GM21526 (cell line): ENCODE measurements around the gene EIF4A3.

Experiments
- ATAC-seq: cut with Tn5 transposase; IDR thresholded peaks from one replicate; pipeline ENCODE4 v1.9.1; 2021; ENCODE audit warnings: moderate library complexity; ENCODE audit not compliant: unreplicated experiment, low FRiP score

The EIF4A3 gene

DNA sequence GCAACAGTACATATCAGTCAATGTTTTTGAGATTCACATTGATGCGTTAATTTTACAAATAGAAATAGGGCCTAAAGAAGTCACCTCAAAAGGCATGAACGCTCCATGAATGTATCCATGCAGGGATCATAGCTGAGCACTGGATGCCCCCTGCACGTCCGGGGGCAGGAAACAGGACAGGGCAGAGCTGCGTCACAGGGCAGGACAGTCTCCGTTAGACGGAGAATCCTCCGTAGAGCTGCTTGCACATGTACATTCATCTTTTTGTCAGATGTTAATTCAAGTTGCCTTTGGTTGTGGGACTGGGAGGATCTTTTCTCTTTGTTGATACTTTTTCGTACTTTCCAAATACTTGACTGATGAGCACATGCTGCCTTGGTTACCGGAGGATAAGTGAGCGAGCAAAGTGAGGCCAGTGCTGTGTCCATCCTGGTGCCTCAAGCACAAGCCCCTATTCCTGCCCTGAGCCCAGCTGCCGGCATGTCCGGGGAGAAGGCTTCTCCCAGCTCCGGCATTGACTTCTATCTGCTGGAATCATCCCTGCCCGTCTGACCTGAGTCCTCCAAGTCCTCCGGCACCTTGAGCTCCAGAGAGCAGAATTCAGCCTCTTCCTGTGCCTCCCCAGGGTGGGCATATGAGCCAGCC lies 30.5 kb downstream of the EIF4A3 start:
- ATAC-seq, result no peak

DNA sequence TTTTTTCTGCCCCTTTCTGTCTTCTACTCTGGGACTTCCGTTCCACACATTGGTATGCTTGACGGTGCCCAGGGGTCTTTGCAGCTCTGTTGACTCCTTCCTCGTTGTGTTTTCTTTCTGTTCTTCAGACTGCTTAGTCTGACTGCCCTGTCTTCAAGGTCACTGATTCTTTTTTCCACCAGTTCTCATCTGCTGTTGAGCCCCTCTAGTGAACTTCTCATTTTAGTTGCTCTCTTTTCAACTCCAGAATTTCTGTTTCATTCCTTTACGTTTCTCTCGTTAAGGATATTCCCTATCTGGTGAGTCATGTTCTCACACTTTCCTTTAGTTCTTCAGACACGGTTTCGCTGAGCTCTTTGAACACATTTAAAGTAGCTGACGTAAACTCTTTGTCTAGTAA lies 31.8 kb downstream of the EIF4A3 start:
- ATAC-seq, result no peak

DNA sequence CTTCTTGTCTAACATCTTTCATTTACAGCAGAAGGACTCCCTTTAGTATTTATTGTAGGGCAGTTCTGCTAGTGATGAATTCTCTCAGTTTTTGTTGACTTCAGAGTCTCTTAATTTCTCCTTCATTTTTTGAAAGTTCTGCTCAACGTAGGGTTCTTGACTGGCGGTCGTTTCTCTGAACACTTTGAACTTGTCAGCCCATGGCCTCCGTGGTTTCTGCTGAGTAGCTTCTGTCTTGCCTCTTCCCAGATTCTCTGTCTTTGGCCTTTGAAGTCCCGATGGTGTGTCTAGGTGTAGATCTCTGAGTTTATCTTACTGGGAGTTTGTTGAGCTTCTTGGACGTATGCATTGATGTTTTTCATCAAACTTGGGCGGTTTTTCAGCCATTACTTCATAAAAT lies 32.2 kb downstream of the EIF4A3 start:
- no peak for ATAC-seq

DNA sequence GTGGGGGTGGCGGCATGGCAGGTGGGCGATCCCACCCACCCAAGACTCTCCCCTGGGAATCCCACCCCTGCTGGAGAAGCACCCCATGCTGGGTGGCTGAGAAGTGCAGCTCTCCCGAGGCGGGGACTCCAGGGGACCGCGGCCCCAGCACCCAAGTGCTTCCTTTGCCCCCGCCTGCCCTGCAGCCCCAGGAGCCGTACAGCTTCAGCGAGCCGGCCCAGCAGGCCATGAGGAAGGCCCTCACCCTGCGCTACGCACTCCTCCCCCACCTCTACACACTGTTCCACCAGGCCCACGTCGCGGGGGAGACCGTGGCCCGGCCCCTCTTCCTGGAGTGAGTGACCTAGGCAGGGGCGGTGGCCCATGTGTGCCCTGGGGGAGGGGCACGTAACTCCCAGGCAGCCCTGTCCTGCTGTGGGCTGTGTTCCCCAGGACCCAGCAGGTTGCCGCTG lies 33.9 kb downstream of the EIF4A3 start:
- ATAC-seq, result no peak

DNA sequence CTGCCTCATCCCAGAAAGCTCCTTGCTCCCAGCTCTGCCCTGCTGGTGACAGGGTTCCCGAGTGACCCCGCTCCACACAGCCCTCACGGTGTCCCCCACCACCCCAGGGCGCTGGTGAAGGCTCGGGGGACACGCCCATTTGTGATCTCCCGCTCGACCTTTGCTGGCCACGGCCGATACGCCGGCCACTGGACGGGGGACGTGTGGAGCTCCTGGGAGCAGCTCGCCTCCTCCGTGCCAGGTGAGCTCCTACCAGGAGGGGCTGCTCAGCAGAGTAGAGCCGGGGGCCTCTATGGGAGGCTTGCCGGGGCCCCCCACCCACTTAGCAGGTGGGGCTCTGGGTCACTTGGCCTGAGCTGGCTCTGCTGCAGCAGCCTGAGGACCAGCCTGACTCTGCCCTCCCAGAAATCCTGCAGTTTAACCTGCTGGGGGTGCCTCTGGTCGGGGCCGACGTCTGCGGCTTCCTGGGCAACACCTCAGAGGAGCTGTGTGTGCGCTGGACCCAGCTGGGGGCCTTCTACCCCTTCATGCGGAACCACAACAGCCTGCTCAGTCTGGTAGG lies 34.4 kb downstream of the EIF4A3 start:
- ATAC-seq, result no peak

DNA sequence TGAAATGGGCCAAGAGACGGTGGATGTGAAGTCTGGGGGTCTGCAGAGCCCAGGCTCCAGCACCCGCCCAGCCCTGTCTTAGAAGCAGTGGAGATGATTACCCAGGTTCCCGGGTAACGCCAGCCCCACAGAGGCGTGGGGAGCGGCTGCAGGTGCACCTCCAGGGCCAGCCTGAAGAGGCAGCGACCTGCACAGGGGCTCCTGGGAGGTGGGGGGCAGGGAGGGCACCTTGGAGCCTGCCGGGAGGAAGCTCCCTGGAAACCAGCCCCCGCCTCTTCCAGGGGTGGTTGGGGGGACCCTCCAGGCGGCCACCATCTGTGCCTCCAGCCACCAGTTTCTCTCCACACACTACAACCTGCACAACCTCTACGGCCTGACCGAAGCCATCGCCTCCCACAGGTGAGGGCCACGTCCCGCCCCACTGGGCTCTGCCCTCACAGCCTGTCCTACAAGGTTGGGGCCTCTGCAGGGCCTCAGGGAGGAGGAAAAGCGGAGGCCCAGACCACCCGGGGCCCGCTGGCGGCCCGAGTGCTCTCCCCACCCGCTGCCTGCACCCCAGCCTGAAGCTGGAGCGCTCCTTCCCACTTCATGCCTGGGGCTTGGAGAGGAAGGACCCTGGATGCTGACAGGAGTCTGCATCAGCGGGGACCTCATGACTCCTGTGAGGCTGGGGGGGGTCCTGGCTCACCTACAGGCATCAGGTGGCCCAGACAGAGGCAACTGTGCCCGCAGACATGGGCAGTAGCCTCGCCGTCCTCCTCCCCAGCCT lies 35.0 kb downstream of the EIF4A3 start:
- ATAC-seq, result no peak

DNA sequence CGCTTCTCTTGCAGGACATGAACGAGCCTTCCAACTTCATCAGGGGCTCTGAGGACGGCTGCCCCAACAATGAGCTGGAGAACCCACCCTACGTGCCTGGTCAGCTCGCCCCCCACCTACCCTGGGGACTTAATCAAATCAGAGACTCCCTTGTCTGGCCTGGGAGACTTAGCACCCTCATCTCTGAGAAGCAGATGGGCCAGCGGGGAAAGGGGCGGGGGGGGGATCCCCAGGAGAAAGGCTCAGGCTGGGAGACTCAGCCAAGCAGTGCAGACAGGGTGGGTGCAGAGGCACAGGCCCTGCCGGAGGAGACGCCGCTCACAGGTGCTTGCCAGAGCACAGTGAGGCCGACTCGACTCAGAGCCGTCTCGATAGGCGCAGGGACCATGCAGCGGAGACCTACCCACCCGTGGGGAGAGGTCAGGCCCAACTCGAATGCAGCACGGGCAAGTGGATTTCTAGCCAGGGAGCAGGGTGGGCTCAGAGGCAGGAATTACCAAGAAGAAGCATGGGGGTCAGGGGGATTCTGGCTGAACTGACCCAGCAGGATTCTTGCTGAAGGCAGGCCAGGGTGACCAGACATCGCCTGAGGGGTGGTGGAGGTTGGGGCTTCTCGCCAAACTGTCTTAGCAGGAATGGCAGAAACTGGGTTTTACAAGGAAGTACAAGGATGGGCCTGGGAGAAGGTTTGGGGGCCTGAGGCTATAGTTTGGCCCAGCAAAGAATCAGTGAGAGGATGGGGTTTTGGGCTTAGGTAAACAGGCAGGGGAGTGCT lies 35.8 kb downstream of the EIF4A3 start:
- no peak for ATAC-seq

DNA sequence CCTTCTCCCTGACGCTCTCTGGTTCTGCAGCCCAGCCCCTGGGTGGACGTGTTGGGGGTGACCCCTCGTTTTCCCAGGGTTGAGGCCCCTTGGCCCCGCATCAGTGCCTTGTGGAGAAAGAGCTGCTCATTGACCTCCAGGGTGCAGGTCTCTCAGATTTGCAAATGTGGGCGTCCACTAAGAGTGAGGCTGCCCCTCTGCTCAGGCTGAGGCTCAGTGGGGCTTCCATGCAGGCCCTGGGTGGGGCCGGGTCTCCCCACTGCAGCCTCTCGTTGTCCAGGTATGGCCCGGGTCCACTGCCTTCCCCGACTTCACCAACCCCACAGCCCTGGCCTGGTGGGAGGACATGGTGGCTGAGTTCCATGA lies 36.5 kb downstream of the EIF4A3 start:
- ATAC-seq, result no peak

DNA sequence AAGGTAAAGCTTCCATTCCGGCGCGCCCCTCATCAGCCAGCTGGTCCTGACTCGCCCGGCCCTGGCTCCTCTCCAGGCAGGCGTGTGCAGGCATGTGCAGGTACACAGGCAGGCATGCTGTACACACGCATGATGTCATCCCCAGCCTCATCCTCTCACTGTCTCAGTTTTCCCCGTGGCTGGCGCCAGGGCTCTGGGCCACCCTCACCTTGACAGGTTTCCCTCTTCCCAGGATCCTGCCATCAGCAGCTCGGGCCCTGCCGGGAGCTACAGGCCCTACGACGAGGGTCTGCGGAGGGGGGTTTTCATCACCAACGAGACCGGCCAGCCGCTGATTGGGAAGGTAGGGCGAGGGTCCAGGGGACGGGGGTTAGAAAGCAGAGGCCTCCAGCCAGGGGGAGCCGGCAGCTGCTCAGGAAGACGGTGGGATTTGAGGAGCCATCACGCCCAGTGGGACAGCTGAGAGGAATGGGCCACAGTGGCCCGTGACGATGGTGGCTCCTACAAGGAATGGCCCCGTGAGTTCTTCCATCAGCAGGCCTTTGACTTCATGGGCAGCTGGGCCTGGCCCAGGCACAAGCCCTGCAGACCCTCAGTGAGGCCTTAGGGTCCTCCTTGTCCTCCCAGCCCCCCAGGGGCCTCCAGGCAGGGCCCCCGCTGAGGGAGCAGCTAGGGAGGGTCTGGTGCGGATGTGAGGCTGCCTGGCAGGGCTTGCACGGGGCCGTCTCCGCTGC lies 37.0 kb downstream of the EIF4A3 start:
- ATAC-seq, result no peak

DNA sequence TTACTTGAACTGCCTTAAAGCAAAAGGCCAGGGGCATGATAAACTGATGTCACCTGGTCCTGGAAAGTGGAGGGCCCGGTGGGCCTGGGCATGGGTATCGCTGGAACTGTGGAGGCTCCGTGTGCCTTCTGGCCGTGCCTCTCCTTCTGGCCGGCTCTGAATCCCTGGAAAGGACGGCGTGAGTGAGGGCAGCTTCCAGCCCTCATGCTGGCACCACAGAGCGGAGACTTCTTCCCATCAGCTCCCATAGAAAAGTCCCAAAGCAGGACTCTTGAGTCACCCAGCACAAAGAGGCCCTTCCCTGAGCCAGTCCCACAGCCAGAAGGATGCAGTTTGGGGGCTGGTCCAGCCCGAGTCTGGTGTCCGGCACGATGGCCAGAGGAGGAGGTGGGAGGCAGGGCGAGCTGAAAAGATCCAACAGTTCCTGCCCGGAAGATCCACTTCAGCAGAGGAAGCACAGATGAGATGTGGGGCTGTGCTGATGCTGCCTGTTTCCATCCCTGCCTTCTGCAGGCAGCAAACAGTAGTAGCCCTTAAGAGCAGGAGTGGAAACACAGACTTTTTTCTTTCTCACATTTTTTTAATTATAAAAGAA lies 37.8 kb downstream of the EIF4A3 start:
- ATAC-seq, result no peak

DNA sequence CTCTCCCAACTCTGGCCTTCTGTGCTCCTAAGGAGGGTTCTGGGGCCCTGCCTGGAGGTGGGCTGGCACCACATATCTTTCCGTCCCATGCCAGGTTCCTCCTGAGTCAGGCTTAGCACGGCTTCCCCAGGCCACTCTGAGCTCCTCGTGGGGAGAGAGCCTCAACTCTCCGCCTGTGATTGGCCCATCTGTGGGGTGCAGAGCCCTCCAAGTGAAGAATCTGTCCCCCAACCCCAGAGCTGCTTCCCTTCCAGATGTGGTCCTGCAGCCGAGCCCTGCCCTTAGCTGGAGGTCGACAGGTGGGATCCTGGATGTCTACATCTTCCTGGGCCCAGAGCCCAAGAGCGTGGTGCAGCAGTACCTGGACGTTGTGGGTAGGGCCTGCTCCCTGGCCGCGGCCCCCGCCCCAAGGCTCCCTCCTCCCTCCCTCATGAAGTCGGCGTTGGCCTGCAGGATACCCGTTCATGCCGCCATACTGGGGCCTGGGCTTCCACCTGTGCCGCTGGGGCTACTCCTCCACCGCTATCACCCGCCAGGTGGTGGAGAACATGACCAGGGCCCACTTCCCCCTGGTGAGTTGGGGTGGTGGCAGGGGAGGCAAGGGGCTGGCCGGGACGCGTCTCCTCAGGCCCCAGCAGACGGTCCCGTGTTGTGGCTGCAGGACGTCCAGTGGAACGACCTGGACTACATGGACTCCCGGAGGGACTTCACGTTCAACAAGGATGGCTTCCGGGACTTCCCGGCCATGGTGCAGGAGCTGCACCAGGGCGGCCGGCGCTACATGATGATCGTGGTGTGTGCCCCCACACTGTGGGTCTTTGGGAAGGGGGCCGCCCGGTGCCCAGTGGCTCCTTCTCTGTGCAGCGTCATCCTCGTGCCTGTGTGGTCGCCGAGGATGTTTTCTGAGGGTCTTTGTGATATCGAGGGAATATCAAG lies 38.6 kb downstream of the EIF4A3 start:
- no peak for ATAC-seq

DNA sequence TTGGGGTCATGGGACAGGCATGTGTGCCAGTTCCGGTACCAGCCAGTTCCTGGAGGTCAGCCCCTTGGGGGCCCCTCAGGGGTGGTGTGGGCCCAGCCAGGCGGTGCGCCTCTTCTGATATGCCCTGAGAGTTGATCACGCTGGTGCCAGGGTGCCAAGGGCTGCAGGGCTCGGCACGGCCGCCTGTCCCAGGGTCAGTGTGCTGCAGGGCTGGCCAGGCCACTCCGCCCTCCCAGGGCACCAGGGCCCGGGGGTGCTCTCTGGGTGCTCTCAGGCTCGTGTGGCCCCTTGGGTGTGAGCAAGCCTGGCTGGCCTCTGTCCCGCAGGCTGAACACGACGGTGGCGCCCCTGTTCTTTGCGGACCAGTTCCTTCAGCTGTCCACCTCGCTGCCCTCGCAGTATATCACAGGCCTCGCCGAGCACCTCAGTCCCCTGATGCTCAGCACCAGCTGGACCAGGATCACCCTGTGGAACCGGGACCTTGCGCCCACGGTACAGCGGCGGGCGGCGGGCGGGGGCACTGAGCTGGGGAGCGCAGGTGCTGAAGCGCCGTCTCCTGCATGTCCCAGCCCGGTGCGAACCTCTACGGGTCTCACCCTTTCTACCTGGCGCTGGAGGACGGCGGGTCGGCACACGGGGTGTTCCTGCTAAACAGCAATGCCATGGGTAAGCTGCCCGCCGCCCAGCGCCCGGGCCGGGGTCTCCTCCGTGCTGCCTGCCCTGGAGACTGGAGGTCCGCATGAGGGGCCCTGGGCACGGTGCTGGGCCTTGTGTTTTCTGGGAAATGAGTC lies 39.5 kb downstream of the EIF4A3 start:
- ATAC-seq, result no peak

DNA sequence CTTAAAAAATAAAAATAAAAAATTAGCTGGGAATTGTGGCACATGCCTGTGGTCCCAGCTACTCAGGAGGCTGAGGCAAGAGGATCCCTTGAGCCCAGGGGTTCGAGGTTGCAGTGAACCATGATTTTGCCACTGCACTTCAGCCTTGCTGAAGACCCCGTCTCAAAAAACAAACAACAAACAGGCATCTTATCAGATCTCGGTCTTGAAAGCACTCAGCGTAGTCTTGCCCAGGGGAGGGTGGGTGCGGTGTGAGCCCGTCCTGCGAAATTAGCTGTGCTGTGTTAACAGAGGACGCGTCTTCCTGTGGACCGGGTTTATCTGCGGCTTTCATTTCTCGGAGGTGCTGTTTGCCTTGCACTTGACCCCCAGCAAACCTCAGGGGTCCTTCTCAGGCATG lies 40.2 kb downstream of the EIF4A3 start:
- no peak for ATAC-seq

DNA sequence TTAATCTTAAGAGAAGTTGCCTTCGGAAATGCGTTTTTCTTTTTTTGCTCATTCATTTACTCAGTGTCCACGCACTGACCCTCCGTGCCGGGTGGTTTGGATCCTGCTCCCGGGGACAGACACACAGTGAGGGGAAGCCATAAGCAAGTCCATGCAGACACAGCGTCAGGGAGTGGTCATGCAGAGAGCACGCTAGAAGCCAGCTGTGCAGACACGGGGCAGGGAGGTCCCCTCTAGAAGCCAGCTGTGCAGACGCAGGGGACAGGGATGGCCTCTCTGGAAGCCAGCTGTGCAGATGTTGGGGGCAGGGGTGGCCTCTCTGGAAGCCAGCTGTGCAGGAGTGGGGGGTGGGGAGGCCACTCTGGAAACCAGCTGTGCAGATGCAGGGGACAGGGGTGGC lies 40.8 kb downstream of the EIF4A3 start:
- no peak for ATAC-seq

DNA sequence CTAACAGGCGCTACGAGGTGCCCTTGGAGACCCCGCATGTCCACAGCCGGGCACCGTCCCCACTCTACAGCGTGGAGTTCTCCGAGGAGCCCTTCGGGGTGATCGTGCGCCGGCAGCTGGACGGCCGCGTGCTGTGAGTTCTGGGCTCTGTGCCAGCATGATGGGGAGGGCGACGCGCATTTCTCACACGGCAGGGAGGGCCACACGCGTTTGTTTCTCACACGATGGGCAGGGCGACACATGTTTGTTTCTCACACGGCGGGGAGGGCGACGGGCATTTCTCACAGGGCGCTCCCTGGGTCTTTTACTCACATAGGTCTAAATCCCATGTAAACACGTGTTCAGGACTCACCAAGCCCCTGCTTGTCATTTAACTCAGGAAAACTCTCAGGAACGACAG lies 41.2 kb downstream of the EIF4A3 start:
- ATAC-seq, result no peak

DNA sequence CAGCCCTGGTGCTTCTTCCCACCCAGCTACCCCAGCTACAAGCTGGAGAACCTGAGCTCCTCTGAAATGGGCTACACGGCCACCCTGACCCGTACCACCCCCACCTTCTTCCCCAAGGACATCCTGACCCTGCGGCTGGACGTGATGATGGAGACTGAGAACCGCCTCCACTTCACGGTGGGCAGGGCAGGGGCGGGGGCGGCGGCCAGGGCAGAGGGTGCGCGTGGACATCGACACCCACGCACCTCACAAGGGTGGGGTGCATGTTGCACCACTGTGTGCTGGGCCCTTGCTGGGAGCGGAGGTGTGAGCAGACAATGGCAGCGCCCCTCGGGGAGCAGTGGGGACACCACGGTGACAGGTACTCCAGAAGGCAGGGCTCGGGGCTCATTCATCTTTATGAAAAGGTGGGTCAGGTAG lies 42.0 kb downstream of the EIF4A3 start:
- no peak for ATAC-seq

DNA sequence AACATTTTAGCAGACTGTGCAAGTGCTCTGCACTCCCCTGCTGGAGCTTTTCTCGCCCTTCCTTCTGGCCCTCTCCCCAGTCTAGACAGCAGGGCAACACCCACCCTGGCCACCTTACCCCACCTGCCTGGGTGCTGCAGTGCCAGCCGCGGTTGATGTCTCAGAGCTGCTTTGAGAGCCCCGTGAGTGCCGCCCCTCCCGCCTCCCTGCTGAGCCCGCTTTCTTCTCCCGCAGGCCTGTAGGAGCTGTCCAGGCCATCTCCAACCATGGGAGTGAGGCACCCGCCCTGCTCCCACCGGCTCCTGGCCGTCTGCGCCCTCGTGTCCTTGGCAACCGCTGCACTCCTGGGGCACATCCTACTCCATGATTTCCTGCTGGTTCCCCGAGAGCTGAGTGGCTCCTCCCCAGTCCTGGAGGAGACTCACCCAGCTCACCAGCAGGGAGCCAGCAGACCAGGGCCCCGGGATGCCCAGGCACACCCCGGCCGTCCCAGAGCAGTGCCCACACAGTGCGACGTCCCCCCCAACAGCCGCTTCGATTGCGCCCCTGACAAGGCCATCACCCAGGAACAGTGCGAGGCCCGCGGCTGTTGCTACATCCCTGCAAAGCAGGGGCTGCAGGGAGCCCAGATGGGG lies 42.5 kb downstream of the EIF4A3 start:
- no peak for ATAC-seq
